HCT116 (cell line): ENCODE results near the gene H3-3A. TPM values are rescaled to one million over a fixed set of nuclear protein-coding genes. Genes with fewer than 3 reads are reported as not detected.

Experiments
- ATAC-seq: fragments of 200-7000 bp; cut with Tn5 transposase; 2 replicates; pipeline ENCODE4 v1.9.1; 2020; ENCODE audit warnings: mild to moderate bottlenecking, moderate library complexity
- BruUV-seq: library from RNA; stranded (reverse); fragments of 400-500 nt; replicated peaks from 2 replicates; lab custom pipeline; 2021; lab: Mats Ljungman, UMichigan
- CTCF ChIA-PET: fragments of 300-600 bp; sonication (Branson Sonifier 250); formaldehyde crosslinking; loops from one replicate; lab custom pipeline; 2021; ENCODE audit warnings: antibody characterized with exemption; lab: Charles Lee
- POLR2A ChIA-PET: fragments of 300-600, 350-600 bp; sonication (Branson Sonifier 250); formaldehyde crosslinking; loops from one replicate; lab custom pipeline; 2021; ENCODE audit warnings: antibody characterized with exemption; lab: Charles Lee
- RAD21 ChIA-PET, 2 experiments: fragments of 300-600 bp; sonication (Branson Sonifier 250); formaldehyde crosslinking; loops; one replicate each; lab custom pipeline; 2023; ENCODE audit warnings: low total read pairs in 2 of 2; ENCODE audit not compliant: uncharacterized antibody in 2 of 2, unreplicated experiment in 2 of 2, low non-redundant PET in 1 of 2; lab: Charles Lee
- DNase-seq: peaks from one replicate; pipeline ENCODE4 v3.0.0-alpha.2; 2010; ENCODE audit warnings: low read depth, low spot score
- H2AFZ ChIP-seq: fragments of 200-600 bp; shearing (Covaris generic), sonication (generic); 2 replicates; pipeline ENCODE4 v1.6.1; 2017; ENCODE audit warnings: low read depth, mixed run types, mixed read lengths, antibody characterized with exemption, low read length; ENCODE audit not compliant: poor library complexity, severe bottlenecking
- H3K27ac ChIP-seq: 2 replicates; pipeline ENCODE4 v1.5.1; 2012; ENCODE audit warnings: low read depth, low read length
- H3K27me3 ChIP-seq: fragments of 200-600 bp; sonication (generic); 2 replicates; pipeline ENCODE4 v1.6.1; 2016; ENCODE audit warnings: mixed run types, low read length, mixed read lengths; ENCODE audit not compliant: insufficient read depth
- H3K36me3 ChIP-seq, 2 experiments: fragments of 200-500 bp in 1 of 2; fragments of 200-600 bp in 1 of 2; sonication (Bioruptor generic) in 1 of 2; sonication (generic) in 1 of 2; 2 replicates each; pipeline versions ENCODE4 v1.5.1 to v1.6.1; 2014 to 2016; ENCODE audit warnings: low read length in 2 of 2, inconsistent platforms in 1 of 2, mixed read lengths in 1 of 2, mixed run types in 1 of 2; ENCODE audit not compliant: insufficient read depth in 2 of 2, control insufficient read depth in 1 of 2
- H3K4me1 ChIP-seq, 2 experiments: fragments of 200-600 bp in 1 of 2; sonication (generic) in 1 of 2; 2 replicates each; pipeline versions ENCODE4 v1.5.1 to v1.6.1; 2012 to 2017; ENCODE audit warnings: low read length in 2 of 2, inconsistent platforms in 1 of 2, mild to moderate bottlenecking in 1 of 2, mixed read lengths in 1 of 2, mixed run types in 1 of 2, moderate library complexity in 1 of 2; ENCODE audit not compliant: insufficient read depth in 2 of 2, control insufficient read depth in 1 of 2
- H3K4me2 ChIP-seq: fragments of 200-600 bp; sonication (generic); 2 replicates; pipeline ENCODE4 v1.6.1; 2017; ENCODE audit warnings: mixed run types, low read length, mixed read lengths
- H3K4me3 ChIP-seq, 2 experiments: fragments of 200-600 bp in 1 of 2; sonication (generic) in 1 of 2; replicated peaks in 1 of 2; 2 replicates each; pipeline ENCODE4 v1.5.1; 2011 to 2016; ENCODE audit warnings: low read length in 2 of 2, control low read depth in 1 of 2, low read depth in 1 of 2, mild to moderate bottlenecking in 1 of 2, mixed read lengths in 1 of 2, mixed run types in 1 of 2
- H3K79me2 ChIP-seq: fragments of 200-600 bp; sonication (generic); 2 replicates; pipeline ENCODE4 v1.6.1; 2017; ENCODE audit warnings: mild to moderate bottlenecking, mixed run types, low read length, moderate library complexity, mixed read lengths; ENCODE audit not compliant: insufficient read depth
- H3K9ac ChIP-seq: fragments of 200-600 bp; sonication (generic); 2 replicates; pipeline ENCODE4 v1.6.1; 2016; ENCODE audit warnings: low read length, mixed read lengths
- H3K9me2 ChIP-seq: fragments of 200-600 bp; sonication (generic), shearing (Covaris generic); 2 replicates; pipeline ENCODE4 v1.6.1; 2017; ENCODE audit warnings: mixed run types, mild to moderate bottlenecking, moderate library complexity; ENCODE audit not compliant: insufficient read depth
- H3K9me3 ChIP-seq, 2 experiments: fragments of 200-500 bp in 1 of 2; fragments of 200-600 bp in 1 of 2; sonication (Bioruptor generic) in 1 of 2; sonication (generic) in 1 of 2; 2 replicates each; pipeline ENCODE4 v1.6.1; 2014 to 2017; ENCODE audit warnings: low read length in 2 of 2, mixed read lengths in 2 of 2, inconsistent platforms in 1 of 2, low read depth in 1 of 2, mild to moderate bottlenecking in 1 of 2, mixed run types in 1 of 2, moderate library complexity in 1 of 2; ENCODE audit not compliant: control insufficient read depth in 1 of 2, insufficient read depth in 1 of 2
- H4K20me1 ChIP-seq: fragments of 200-600 bp; sonication (generic), shearing (Covaris generic); 2 replicates; pipeline ENCODE4 v1.6.1; 2017; ENCODE audit warnings: mixed run types, mild to moderate bottlenecking, moderate library complexity; ENCODE audit not compliant: insufficient read depth
- ATF3 ChIP-seq: IDR thresholded peaks from 2 replicates; pipeline ENCODE4 v1.6.1; 2012
- CTCF ChIP-seq, 3 experiments: fragments of 200-600 bp in 1 of 3; sonication (generic) in 1 of 3; IDR thresholded peaks in 2 of 3; conservative IDR thresholded peaks in 1 of 3; 2 replicates each; pipeline ENCODE4 v1.5.1; 2012 to 2017; ENCODE audit warnings: low read depth in 2 of 3, low read length in 2 of 3, antibody characterized with exemption in 1 of 3, borderline replicate concordance in 1 of 3, control low read depth in 1 of 3, mild to moderate bottlenecking in 1 of 3, mixed read lengths in 1 of 3, mixed run types in 1 of 3, moderate library complexity in 1 of 3; ENCODE audit not compliant: insufficient read depth in 1 of 3
- POLR2A ChIP-seq: IDR thresholded peaks from 2 replicates; pipeline ENCODE4 v1.7.0; 2011; ENCODE audit warnings: borderline replicate concordance; ENCODE audit not compliant: insufficient read depth, insufficient read length; ENCODE audit errors: extremely low read depth
- ZBTB33 ChIP-seq: IDR thresholded peaks from 2 replicates; pipeline ENCODE4 v1.6.1; 2011; ENCODE audit warnings: mild to moderate bottlenecking, low read length, moderate library complexity; ENCODE audit not compliant: insufficient replicate concordance; ENCODE audit errors: extremely low read depth
- intact Hi-C: fragments of 100-400 bp; cut with micrococcal nuclease; formaldehyde crosslinking; loops from 2 replicates; pipeline ENCODE4 v1.10.0; 2022
- total RNA-seq: library from RNA; stranded (reverse); gene quantifications from one replicate; pipeline ENCODE4 v1.2.1, GENCODE V29; 2021; ENCODE audit not compliant: unreplicated experiment

H3-3A gene
- total RNA-seq, 1 experiment from 2014 or later: 386 TPM

GRCh38 chr1:226034482-226034881 lies 28.0 kb upstream of the H3-3A start:
- H3K27ac ChIP-seq: no peak overlapping the region
- intact Hi-C loops: no loop called here
- RAD21 ChIA-PET: no interaction called here
- no TSS peak for BruUV-seq
- no peaks in the 10 kb centered on the region for H3K27me3 ChIP-seq
- H3K9me2 ChIP-seq: no peaks in the 10 kb centered on the region; the same call in 1 of the 2 replicates
- DNase-seq: no peak
- TF ChIP-seq POLR2A (no peak), ATF3 (no peak), ZBTB33 (no peak)
- TF ChIP-seq, all 23 proteins: peak for 0
- no peak for ATAC-seq
- no peak overlapping the region for H3K9ac ChIP-seq
- H4K20me1 ChIP-seq: no peaks in the 10 kb centered on the region
- no peaks in the 10 kb centered on the region for H3K9me3 ChIP-seq
- no peak overlapping the region for H2AFZ ChIP-seq
- no peaks in the 10 kb centered on the region for H3K4me1 ChIP-seq
- H3K36me3 ChIP-seq: no peaks in the 10 kb centered on the region
- H3K79me2 ChIP-seq: no peaks in the 10 kb centered on the region
- CTCF ChIA-PET: interaction anchor here (1.1 kb wide), 1 partner anchor 30 kb away, joined by 3 read pairs; no protein-coding TSS in a partner anchor
- no peak overlapping the region for H3K4me2 ChIP-seq
- POLR2A ChIA-PET: interaction anchor here (1.1 kb wide), 1 partner anchor 27 kb away, joined by 3 read pairs; no protein-coding TSS in a partner anchor
- H3K4me3 ChIP-seq: no peak overlapping the region

- Histone ChIP-seq H3K9me3 (no peaks in the 10 kb centered on the region), H3K9ac (no peak overlapping the region), H3K4me3 (no peak overlapping the region), H3K27ac (no peak overlapping the region), H3K4me1 (no peaks in the 10 kb centered on the region), H3K36me3 (no peaks in the 10 kb centered on the region)
- ATAC-seq (no peak), DNase-seq (no peak)
- intact Hi-C loops: no loop called here
- TF ChIP-seq CTCF (IDR thresholded peaks at IDR 0.05 in 2 of 3, conservative IDR thresholded peaks at IDR 0.05 in 1 of 3; ENCODE audit: borderline replicate concordance in 1 of 3, insufficient read depth in 1 of 3, low read depth in 2 of 3, low read length in 2 of 3): no peak
- TF ChIP-seq, all 23 proteins: peak for 0
- Histone ChIP-seq H3K79me2 (no peaks in the 10 kb centered on the region), H2AFZ (no peak overlapping the region), H4K20me1 (no peaks in the 10 kb centered on the region), H3K27me3 (no peaks in the 10 kb centered on the region; the same call in 1 of the 2 replicates), H3K9me2 (no peaks in the 10 kb centered on the region; the same call in 1 of the 2 replicates), H3K4me2 (no peak overlapping the region)
- RAD21 ChIA-PET: no interaction called here
- BruUV-seq: no TSS peak
- CTCF ChIA-PET: no interaction called here
- POLR2A ChIA-PET: no interaction called here
These were observed 26.6 kb upstream of the H3-3A start for GRCh38 chr1:226035915-226036314.
